Endothelial cell (in vitro differentiated cells): Measurements from ENCODE around the gene MYO19. TPM values are rescaled to one million over a fixed set of nuclear protein-coding genes. Genes with fewer than 3 reads are reported as not detected.

Experiments
- DNase-seq: peaks from one replicate; pipeline ENCODE4 v3.0.0; 2021; ENCODE audit warnings: low spot score
- H3K27ac Mint-ChIP-seq: one replicate; pipeline ENCODE4 v1.8.0; 2021; ENCODE audit warnings: mixed read lengths, inconsistent platforms; ENCODE audit not compliant: unreplicated experiment
- H3K27me3 Mint-ChIP-seq: one replicate; pipeline ENCODE4 v1.8.0; 2021; ENCODE audit warnings: mild to moderate bottlenecking, moderate library complexity, mixed read lengths, inconsistent platforms; ENCODE audit not compliant: unreplicated experiment
- H3K36me3 Mint-ChIP-seq: one replicate; pipeline ENCODE4 v1.8.0; 2021; ENCODE audit warnings: mild to moderate bottlenecking, low read depth, mixed read lengths, inconsistent platforms; ENCODE audit not compliant: unreplicated experiment
- H3K4me1 Mint-ChIP-seq: one replicate; pipeline ENCODE4 v1.8.0; 2021; ENCODE audit warnings: mild to moderate bottlenecking, mixed read lengths, inconsistent platforms; ENCODE audit not compliant: unreplicated experiment
- H3K4me3 Mint-ChIP-seq: one replicate; pipeline ENCODE4 v1.8.0; 2021; ENCODE audit warnings: mild to moderate bottlenecking, mixed read lengths, inconsistent platforms; ENCODE audit not compliant: unreplicated experiment
- H3K9me3 Mint-ChIP-seq: one replicate; pipeline ENCODE4 v1.8.0; 2021; ENCODE audit warnings: mixed read lengths, inconsistent platforms; ENCODE audit not compliant: unreplicated experiment
- total RNA-seq: library from RNA; stranded (reverse); fragmentation: NEBNext Ultra II Directional; extraction: Animal tissue kit (Norgen Biotek cat#: 25700); gene quantifications from one replicate; pipeline ENCODE4 v1.2.1, GENCODE V29; 2021; ENCODE audit not compliant: unreplicated experiment
- TF ChIP-seq, protein P1 (sequence below): fragments of 200-600 bp; sonication (generic); IDR thresholded peaks from one replicate; pipeline ENCODE4 v1.5.0; 2021; ENCODE audit warnings: antibody characterized with exemption; ENCODE audit not compliant: unreplicated experiment

The MYO19 gene
- total RNA-seq, 1 donor from 2014 or later = 60.3 TPM

DNA sequence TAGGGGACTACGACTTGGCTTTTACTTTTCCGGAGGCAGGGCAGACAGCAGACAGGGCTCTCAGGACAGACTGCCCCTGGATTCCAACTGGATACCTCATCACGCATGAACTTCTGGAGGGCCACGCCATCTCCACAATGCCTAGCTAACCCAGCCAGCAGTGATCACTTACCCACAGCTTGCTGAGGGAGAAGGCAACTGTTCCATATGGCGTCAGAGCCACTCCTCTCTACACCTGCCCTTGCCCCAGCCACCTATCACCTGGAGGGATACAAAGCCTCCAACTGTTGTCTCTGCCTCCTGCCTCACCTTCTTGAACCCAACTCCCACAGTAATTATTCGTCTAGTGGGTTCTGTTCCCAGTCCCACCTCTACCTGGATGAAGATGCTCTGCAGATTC lies 8.8 kb downstream of the MYO19 start:
- H3K4me3 Mint-ChIP-seq = peak overlapping the region; percentile 21
- peaks cover 12% of the 10 kb centered on the region for H3K36me3 Mint-ChIP-seq
- H3K9me3 Mint-ChIP-seq = no peaks in the 10 kb centered on the region
- TF ChIP-seq, protein P1, sequence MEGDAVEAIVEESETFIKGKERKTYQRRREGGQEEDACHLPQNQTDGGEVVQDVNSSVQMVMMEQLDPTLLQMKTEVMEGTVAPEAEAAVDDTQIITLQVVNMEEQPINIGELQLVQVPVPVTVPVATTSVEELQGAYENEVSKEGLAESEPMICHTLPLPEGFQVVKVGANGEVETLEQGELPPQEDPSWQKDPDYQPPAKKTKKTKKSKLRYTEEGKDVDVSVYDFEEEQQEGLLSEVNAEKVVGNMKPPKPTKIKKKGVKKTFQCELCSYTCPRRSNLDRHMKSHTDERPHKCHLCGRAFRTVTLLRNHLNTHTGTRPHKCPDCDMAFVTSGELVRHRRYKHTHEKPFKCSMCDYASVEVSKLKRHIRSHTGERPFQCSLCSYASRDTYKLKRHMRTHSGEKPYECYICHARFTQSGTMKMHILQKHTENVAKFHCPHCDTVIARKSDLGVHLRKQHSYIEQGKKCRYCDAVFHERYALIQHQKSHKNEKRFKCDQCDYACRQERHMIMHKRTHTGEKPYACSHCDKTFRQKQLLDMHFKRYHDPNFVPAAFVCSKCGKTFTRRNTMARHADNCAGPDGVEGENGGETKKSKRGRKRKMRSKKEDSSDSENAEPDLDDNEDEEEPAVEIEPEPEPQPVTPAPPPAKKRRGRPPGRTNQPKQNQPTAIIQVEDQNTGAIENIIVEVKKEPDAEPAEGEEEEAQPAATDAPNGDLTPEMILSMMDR = no peak
- H3K4me1 Mint-ChIP-seq = peaks cover 3% of the 10 kb centered on the region
- H3K27ac Mint-ChIP-seq = peak overlapping the region; percentile 5
- DNase-seq = no peak
- peaks cover 2% of the 10 kb centered on the region for H3K27me3 Mint-ChIP-seq

DNA sequence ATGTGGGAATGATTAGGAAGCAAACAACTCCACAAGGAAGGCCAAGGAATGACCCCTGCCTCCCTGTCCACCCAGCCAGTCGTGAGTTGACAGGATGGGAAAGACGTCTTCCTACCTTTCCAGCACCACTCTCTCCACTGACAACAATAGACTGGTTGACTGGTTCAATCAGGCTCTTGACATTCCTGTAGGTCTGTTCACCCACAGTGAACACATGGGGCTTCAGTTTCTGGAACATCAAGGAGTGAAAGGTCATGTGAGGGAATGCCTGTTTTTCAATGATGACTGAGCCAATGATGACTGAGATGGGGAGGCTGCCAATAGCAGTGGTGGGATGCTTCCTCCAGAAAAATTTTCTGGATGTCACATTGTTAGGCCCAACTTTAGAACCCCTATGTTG lies 9.6 kb downstream of the MYO19 start:
- no peak for DNase-seq
- no peaks in the 10 kb centered on the region for H3K9me3 Mint-ChIP-seq
- H3K27me3 Mint-ChIP-seq = peaks cover 2% of the 10 kb centered on the region
- H3K36me3 Mint-ChIP-seq = peaks cover 12% of the 10 kb centered on the region
- H3K4me1 Mint-ChIP-seq = peaks cover 3% of the 10 kb centered on the region
- TF ChIP-seq, protein P1 = no peak
- H3K27ac Mint-ChIP-seq = no peak overlapping the region
- H3K4me3 Mint-ChIP-seq = no peak overlapping the region

DNA sequence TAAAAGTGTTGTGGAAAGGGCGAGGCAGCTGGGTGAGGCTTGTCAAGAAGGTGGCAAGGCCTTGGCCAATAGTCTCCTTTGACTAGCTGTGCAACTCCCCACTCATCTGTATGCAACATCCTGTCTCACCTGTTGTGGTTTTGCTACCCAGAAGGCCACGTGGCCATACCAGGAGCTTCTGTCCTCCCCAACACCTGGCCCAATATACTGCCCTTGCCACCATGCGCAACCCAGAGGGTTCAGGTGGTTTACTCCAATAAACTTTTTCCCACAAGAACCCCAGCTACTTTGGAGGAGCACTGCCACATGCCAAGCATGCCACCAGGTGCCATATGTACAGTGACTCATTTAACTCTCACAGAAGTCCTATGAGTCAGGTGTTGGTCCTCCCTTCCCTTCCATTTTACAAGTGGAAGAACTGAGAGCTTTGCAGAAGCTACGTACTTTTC lies 10.2 kb downstream of the MYO19 start:
- H3K27me3 Mint-ChIP-seq = peaks cover 2% of the 10 kb centered on the region
- no peak for DNase-seq
- H3K4me3 Mint-ChIP-seq = no peak overlapping the region
- no peaks in the 10 kb centered on the region for H3K9me3 Mint-ChIP-seq
- H3K4me1 Mint-ChIP-seq = peaks cover 3% of the 10 kb centered on the region
- peaks cover 12% of the 10 kb centered on the region for H3K36me3 Mint-ChIP-seq
- TF ChIP-seq, protein P1 = no peak
- H3K27ac Mint-ChIP-seq = no peak overlapping the region

DNA sequence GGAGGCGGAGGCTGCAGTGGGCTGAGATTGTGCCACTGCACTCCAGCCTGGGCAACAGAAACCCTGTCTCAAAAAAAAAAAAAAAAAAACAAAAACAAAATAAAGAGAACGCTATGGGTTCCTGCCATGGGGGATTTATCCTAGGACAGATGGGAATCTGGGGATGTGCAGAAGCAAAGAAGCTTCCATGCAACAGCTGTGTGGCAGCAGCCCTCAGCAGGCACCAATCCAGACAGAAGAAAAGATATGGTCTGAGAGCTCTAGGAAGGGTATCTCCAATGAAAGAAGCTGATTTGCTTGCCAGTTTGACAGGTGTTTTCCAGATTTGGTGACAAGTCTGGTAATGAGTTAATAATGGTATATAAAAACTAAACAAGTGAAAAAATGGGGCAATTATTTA lies 11.6 kb downstream of the MYO19 start:
- Mint-ChIP-seq H3K4me1 (no peaks in the 10 kb centered on the region), H3K9me3 (no peaks in the 10 kb centered on the region), H3K4me3 (no peak overlapping the region), H3K27ac (no peak overlapping the region), H3K27me3 (peaks cover 2% of the 10 kb centered on the region), H3K36me3 (peaks cover 9% of the 10 kb centered on the region)
- TF ChIP-seq, protein P1 = no peak
- no peak for DNase-seq

DNA sequence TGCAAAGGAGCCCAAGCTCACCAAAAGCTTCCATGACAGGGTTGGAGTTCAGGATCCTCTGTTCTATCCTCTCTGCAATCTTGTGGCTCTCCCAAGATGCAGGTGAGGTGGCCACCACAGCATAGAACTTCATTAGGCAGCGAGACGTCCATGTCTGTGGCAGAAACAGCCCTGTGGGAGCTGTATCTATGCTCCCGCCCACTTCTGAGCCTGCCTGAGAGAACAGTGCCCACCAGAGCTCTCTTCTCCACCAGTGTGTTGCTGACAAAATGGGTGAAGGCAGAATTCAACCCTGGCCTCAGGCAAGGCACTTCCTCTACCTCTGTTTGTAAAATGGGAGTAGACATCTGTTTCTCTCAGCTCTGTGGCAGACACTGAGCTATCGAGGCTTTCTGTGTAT lies 18.8 kb downstream of the MYO19 start:
- Mint-ChIP-seq H3K4me1 (no peaks in the 10 kb centered on the region), H3K27ac (no peak overlapping the region), H3K9me3 (no peaks in the 10 kb centered on the region), H3K27me3 (peaks cover 7% of the 10 kb centered on the region), H3K36me3 (peaks cover 17% of the 10 kb centered on the region), H3K4me3 (no peak overlapping the region)
- no peak for DNase-seq
- TF ChIP-seq, protein P1 = no peak
